Hematopoietic multipotent progenitor cell treated with erythropoietin and hydrocortisone succinate and interleukin-3 and kit ligand, for 4 days (in vitro differentiated cells): ENCODE measurements around the gene PVR.
"Not testable (repeated sequence)": the region's sequence is repeated elsewhere in the genome, so short reads cannot be mapped to it uniquely, and the experiment has no call there.

Experiments used
- DNase-seq: peaks from one replicate; pipeline ENCODE4 v3.0.0-alpha.2; 2015

PVR gene

DNA sequence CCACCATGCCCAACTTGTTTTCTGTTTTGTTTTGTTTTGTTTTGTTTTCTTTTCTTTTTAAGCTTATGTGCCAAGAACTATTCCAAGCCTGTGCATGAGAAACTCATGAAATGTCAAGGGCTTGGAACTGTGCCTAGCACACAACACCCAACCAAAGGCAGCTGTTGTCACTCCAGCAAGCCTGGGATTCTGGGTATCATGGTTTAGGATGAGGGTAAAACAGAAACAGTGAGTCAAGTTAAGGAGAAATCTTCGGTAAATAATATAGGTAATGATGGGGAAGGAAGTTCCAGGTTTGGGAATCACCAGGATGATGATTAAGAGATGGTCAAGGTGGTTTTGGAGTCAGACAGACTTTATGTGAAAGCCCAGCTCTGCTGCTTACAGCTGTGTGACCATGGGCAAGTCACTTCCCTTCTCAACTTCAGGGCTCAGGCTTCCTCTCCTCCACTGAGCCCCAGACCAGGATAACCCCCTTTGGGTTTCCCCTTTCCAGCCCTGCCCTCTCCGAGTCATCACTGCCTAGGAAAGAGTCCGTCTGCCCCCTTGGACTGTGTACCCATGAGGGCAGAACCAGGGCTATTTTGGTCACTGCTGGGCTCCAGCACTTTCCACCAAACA, 5.0 kb downstream of the PVR start:
- DNase-seq: no peak

DNA sequence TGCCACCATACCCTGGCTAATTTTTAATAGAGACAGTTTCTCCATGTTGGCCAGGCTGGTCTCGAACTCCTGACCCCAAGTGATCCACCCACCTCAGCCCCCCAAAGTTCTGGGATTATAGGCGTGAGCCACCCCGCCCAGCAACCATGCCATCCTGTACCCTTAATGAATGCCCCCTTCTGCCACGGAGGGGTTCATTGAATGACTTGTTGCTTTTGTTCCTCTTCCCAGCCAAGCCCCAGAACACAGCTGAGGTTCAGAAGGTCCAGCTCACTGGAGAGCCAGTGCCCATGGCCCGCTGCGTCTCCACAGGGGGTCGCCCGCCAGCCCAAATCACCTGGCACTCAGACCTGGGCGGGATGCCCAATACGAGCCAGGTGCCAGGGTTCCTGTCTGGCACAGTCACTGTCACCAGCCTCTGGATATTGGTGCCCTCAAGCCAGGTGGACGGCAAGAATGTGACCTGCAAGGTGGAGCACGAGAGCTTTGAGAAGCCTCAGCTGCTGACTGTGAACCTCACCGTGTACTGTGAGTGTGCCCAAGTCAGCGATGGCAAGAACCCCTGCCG, 6.0 kb downstream of the PVR start:
- no peak for DNase-seq

DNA sequence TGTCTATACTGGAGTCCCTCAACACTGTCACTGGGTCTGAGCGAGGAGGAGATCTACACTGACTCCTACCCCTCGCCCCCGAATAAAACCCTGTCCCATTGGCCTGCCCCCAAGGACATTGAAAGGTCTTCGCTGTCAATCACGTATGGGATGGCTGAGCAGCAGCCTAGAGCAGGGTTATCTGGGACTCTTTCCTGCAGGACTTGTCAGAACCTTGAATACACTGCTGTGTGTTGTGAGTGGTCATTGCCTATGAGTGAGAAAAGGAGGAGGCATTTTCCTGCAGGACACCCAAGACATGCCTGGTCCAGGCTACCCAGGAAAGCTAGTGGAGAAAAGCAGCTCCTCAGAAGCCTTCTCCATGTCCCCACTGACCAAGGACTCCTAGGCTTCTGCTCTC, 9.6 kb downstream of the PVR start:
- DNase-seq: no peak

DNA sequence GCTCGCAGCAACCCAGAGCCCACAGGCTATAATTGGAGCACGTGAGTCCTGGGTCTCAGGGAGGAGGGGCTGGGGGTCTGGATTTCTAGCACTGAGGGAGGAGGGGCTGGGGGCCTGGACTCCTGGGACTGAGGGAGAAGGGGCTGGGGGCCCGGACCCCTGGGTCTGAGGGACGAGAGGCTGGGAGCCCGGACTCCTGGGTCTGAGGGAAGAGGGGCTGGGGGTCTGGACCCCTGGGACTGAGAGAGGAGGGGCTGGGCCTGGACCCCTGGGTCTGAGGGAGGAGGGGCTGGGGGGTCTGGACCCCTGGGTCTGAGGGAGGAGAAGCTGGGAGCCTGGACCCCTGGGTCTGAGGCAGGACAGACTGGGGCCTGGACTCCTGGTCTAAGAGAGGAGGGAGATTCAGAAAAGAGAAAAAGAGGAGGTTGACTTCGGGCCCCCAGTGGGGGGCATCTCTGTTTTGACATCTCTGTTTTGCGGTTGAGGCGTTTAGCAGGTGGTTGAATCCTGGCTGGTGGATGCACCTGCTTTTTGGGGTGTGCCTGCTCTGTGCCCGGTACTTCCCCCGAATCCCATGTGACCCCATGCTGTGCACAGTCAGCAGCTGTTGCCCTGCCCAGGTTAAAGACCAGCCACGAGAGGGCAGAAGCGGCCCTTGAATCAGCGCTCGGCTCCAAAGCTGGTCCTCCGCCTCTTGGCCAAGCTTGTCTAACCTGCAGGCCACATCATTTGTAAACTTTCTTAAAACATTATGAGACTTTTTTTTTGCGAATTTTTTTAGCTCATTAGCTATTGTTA, 10.5 kb downstream of the PVR start:
- DNase-seq: peak; percentile 88

DNA sequence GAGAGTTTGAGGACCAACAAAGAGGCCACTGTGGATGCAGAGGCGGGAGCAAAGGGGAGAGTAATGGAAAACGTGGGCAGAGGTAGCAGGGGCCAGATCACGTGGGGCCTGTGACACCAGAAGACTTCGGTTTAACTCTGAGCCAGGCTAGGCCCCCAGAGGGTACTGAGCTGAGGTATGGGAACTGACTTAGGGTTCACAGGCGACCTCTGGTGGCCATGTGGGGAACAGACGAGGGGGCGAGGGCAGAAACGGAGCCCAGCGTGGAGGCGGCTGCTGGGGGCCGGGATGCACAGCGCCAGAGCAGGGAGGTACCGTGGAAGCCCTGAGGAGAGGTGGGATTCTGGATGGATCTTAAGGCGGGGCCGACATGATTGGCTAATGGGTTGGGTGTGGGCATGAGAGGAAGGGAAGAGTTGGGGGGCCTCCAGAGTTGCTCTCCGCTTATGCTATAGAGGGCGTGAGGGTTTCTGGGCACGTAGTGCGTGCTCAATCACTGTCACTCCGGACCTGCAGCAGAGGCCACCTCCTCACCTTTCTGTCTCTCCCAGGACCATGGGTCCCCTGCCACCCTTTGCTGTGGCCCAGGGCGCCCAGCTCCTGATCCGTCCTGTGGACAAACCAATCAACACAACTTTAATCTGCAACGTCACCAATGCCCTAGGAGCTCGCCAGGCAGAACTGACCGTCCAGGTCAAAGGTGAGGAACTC, 13.7 kb downstream of the PVR start:
- peak; percentile 87 for DNase-seq

DNA sequence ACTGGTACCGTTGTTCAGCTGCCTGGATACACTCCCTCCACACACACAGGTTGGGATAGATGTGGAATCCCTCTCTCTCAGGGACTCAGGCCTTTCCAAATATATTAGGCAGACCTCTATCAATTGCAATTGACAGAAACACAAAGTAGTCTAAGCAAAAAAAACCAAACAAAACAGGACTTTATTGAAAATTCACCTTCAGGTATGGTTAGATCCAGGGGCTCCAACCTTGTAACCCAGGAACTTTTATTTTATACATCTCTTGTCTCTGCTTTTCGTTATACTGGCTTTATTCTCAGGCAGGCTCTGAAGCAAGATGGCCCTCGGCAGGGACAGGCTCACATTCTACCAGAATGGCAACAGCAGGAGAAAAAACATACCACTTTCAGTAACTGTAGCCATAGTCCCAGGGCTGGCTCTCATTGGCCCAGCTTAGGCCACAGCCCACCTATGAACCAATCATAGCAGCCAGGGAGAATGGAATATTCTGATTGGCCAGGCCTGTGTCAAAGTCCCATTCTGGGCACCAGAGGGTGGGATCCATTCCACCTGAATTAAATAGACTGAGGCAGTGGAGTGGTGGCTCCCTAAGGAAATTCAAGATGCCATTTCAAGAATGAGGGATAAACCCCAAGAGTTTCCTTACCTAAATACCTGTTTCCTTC, 14.5 kb downstream of the PVR start:
- peak; percentile 26 for DNase-seq

DNA sequence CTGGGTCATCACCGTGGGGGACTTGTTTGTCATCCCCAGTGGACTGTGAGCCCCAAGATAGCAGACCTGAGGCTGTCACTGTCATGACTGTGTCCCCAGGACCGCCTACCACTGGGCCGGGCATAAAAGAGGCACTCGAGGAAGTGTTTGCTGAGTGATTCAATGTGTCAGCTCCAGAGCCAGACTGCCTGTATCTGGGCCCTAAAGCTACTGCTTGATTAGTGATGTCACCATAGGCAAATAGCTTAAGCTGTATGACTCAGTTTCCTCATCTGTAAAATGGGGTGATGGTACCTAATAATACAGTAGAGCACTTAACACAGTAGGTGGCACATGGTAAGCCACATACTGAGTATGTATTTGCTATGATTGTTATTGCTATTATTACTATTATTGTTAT, 16.4 kb downstream of the PVR start:
- DNase-seq: no peak

DNA sequence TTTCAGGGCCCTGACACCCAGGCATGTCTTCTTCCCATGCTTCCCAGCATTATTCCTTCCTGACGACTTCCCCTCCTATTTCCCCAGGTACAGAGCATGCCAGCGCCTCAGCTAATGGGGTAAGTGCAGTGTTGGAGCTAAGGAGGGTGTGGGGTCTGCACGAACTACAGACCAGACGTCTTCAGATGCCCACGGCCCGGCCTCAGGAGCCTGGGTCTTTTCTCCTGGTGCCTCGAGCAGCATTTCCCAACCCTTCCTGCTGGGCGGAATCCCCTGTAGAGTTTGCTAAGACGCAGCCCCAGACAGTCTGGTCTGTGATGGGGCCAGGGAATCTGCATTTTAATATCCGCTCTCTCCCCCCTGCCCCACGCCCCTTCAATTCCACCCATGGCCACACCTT, 17.5 kb downstream of the PVR start:
- DNase-seq: no peak

DNA sequence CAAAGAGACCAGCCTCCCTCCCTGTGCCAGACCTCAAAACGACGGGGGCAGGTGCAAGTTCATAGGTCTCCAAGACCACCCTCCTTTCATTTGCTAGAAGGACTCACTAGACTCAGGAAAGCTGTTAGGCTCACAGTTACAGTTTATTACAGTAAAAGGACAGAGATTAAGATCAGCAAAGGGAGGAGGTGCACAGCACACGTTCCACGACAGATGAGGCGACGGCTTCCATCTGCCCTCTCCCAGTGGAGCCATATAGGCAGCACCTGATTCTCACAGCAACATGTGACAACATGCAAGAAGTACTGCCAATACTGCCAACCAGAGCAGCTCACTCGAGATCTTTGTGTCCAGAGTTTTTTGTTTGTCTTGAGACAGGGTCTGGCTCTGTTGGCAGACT, 18.2 kb downstream of the PVR start:
- no peak for DNase-seq

DNA sequence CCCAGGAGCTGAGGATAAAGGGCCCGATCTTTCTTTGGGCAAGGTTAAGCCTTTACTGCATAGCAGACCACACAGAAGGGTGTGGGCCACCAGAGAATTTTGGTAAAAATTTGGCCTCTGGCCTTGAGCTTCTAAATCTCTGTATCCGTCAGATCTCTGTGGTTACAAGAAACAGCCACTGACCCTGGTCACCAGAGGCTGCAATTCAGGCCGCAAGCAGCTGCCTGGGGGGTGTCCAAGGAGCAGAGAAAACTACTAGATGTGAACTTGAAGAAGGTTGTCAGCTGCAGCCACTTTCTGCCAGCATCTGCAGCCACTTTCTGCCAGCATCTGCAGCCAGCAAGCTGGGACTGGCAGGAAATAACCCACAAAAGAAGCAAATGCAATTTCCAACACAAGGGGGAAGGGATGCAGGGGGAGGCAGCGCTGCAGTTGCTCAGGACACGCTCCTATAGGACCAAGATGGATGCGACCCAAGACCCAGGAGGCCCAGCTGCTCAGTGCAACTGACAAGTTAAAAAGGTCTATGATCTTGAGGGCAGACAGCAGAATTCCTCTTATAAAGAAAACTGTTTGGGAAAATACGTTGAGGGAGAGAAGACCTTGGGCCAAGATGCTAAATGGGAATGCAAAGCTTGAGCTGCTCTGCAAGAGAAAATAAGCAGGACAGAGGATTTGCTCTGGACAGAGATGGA, 19.1 kb downstream of the PVR start:
- DNase-seq: no peak

DNA sequence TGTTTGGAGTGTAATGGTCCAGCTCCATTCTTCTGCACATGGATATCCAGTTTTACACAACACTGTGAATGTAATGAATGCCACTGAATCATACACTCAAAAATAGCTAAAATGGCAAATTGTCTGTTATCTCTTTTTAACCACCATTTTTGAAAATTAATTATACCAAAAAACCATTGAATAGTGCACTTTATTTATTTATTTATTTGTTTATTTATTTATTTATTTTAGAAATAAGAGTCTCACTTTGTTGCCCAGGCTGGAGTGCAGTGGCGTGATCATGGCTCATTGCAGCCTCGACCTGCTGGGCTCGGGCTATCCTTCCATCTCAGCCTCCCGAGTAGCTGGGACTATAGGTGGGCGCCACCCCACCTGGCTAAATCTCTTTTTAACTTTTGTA, 20.3 kb downstream of the PVR start:
- DNase-seq: no peak

DNA sequence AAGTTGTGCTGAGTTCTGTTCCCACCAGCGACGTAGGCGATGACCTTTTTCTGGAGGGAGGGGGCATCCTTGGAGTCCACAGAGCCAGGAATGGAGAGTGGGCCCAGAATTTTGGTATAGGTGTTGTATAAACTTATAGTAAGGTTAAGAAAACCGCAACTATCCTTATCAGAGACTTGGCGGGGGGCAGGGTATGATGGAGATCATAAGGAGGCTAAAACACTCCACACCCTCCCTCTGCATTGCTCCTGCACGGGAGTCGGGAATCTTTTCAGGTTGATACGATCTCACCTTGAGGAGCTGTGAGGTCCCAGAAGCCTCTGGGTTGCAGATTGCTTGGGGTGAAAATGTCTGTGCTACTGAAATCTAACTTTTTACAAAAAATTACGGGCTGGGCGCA, 21.3 kb downstream of the PVR start:
- no peak for DNase-seq

DNA sequence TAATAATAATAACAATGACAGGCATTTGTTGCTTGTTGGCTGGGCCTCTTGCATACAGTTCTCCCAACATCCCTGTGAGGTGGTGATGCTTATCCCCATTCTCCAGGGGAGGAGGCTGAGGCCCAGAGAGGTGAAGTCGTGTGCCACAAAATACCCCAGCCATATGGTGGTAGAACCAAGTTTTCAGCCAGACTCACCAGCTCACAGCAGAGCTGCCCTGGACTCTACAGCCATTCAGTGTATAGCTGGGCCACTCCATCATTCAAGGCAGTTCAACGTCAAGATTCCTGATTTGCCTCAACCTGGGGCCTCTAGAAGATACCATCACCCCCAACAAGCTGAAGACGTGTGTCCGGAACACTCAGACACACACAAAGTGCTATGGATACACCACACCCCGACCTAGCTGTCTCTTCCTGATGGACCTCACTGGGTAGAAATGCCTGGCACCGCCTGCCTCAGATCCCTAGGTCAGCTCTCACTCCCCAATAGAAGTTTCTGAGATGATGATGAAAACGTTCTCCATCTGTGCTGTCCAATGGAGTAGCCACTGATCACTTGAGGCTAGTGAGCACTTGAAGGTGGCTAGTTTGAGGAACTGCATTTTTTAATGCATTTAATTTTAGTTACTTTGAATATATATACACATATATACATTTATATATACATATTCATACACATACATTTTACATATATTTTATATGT, 23.3 kb downstream of the PVR start:
- DNase-seq: peak; percentile 27

DNA sequence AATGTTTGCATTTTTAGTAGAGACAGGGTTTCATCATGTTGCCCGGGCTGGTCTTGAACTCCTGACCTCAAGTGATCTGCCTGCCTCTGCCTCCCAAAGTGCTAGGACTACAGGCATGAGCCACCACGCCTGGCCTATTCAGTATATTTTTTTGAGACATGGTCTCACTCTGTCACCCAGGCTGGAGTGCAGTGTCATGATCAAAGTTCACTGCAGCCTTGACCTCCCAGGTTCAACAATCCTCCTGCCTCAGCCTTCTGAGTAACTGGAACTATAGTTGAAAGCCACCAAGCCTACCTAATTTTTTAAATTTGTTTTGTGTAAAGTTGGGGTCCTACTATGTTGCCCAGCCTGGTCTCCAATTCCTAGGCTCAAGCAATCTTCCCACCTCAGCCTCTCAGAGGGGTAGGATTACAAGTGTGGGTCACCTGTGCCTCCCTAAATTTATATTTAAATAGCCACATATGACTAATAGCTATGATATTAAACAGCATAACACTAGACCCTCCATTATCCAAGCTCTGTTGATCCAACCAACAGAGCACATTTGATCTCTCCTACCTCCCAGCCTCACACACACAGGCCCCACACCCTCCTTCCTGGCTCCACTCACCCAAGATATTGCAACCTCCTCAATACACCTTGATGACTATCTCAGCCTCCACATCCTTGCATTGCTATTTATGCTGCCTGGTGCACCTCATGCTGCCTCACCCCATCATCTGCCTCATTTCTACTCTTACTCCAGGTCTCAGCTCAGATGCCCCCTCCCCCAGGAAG, 25.5 kb downstream of the PVR start:
- DNase-seq: no peak

DNA sequence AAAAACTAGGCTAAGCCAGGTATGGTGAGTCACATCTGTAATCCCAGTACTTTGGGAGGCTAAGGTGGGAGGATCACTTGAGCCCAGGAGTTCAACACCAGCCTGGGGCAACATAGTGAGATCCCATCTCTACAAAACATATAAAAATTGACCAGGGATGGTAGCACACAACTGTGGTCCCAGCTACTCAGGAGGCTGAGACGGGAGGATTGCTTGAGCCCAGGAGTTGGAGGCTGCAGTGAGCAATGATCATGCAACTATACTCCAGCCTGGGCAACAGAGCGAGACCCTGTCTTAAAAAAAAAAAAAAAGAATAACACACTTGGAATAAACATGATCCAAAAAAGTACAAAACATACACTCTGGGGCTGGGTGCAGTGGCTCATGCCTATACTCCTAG, 26.3 kb downstream of the PVR start:
- DNase-seq: not testable (repeated sequence)

DNA sequence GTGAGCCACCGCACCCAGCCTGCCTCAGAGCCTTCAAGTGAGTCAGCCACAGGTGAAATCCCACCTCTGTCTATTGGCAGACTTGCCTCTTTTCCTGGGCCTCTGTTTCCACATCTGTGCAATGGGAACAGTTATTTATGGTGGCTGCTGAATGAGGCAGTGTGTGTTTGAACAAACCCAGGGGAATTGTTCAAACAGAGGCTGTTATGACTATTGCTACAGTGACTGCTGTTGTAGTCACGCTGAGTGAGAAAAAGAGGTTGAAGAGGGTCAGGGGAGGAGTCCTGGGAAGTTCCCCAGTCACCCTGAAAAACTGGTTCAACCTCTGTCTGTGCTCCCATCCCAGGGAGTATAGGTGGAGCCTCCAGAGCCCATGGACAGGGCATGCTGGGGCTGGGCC, 27.7 kb downstream of the PVR start, which contains the start of gene CEACAM19:
Gene CEACAM19, plus strand, starts transcription at position 83 of the 400 bp plus-strand sequence. CDS start 450 bp downstream, outside the sequence.
- DNase-seq: no peak

DNA sequence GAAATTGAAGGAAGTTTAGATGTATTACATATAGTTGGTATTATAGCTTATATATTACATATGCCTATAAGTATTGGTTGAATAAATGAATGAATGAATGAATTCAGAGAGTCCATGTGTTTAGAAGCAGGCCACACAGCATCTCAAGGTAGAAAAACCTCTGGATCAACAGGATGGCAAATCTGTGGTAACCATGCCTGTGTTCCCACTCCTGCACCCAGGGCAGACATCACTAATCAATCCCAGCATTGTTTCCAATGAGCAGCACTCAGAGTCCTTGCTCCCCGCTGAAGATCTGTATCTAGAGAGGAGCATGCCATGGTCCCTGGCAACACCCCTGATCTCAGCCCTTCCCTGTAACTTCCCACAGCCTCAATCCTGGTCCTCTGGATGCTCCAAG, 28.5 kb downstream of the PVR start:
- DNase-seq: no peak

DNA sequence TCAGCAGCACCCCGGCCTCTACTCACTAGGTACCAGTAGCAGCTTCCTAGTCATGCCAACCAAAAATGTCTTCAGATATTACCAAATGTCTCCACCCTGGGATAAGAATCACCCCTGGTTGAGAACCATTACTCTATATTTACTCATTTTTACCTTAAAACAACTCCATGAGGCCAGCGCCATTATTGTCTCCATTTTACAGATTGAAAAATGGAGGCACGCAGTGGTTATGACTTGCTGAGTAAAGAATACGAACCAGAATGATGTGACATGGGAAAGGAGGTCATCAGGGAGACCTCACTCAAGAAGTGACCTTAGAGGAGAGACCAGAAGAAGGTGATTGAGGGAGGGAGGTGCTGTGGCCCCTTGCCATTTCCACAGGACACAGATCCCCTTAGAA, 29.8 kb downstream of the PVR start:
- no peak for DNase-seq

DNA sequence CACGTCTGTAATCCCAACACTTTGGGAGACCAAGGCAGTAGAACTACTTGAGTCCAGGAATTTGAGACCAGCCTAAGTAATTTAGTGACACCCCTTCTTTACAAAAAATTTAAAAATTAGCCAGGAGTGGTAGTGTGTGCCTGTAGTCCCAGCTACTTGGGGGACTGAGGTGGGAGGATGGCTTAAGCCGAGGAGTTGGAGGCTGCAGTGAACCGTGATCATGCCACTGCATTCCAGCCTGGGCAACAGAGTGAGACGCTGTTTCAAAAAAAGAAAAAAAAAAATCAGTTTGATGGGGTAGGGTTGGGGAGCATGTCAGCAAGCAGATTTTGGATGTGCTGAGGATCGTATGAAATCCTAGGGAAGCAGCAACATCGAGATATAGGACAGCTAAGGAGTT, 31.8 kb downstream of the PVR start:
- DNase-seq: no peak

DNA sequence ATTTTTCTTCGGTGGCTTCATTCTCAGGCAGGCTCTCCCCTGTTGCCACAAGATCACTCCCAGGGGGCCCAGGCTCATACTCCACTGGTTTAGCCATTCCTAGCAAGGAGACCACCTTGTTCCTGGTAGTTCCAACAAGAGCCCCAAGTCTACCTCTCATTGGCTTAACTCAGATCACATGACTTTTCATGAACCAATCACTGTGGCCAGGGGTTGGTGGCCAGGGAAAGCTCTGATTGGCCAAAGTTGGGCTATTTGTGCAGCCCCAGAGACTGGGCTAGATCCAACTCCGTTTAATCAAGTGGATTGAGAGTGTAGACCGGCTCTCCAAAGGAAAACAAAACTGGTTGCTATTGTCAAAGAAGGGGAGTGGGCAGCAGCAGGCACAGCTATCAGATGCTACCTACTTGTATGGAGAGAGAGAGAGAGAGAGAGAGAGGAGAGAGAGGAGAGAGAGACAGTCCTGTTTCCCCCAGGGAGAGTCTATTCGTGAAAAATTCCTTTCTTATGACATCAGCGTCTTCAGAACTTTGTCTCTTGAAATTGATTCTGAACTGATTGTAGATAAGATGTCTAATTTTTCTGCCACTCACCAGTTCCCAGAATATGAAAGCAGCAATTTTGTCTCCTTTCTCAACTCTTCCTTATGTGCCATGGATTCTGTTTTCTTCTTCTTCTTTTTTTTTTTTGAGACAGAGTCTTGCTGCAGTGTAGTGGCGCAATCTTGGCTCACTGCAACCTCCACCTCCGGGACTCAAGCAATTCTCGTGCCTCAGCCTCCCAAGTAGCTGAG, 33.5 kb downstream of the PVR start:
- peak; percentile 32 for DNase-seq
